Measurements from ENCODE around the gene MALL.
"Not testable (repeated sequence)": the region's sequence is repeated elsewhere in the genome, so short reads cannot be mapped to it uniquely, and the experiment has no call there.

Gene MALL

DNA sequence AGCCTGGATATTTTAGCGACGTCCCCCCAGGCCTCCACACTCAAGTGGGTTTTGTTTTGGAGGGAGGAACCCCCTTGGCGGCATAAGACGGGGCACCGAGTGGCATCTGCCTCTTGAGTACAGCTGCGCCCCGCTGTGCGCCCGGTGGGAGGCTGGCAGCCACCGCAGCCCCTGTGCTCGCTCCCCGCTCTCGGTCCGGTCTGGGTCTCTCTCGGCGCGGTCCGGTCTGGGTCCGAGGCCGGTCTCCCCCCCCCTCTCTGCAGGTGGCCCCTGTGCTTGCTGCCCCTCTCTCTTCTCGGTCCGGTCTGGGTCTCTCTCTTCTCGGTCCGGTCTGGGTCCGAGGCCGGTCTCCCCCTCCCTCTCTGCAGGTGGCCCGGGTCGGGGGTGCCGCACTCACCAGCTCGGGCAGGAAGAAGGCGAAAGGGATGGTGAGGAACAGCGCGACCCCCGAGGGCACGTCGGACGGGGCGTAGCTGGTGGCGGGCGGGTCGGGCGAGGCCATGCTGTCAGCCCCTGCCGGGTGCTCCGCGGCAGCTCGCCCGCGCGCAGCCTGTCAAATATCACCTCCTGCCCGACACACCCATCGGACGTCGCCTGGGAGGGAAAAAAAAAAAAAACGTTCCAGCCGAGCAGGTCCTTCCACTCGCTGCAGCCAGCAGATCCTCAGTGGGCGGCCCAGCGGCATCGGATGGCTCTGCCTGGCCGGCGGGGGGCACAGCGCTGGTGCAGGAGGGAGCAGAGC lies at the start of gene MALL:
TSS of gene MALL (minus strand) at position 532 of the 742 bp plus-strand sequence. CDS start at position 502, 30 bp downstream.
- no peak for DNase-seq (ENCODE audit: low read depth in 2 of 3, low spot score in 2 of 3)

DNA sequence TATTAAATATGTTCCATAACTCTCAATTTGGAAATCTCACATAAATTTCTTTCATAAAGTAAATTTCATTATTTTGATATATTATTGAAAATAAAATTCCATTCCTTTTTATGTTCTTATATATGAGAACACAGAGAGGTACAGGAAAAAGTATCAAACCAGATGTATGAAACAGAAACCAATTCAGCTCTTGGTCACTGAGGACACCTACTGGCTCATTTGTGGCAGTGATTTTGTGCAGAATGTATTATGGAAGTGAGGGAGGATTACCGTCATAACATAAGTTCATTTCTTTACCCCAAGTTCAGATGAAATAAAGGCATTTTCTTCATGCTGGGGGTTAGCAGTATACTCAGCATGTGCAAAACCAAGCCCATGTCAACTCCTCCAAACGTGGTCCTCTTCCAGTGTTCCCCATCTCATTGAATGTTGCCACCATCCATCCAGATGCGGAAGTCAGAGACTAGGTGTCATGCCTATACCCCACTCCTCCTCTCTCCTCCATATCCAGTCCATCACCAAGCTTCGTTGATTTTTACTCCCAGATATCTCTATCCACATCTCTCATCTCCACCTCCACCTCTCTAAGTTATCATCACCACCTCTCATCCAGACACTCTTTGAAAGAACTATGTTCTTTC lies 41.7 kb upstream of the MALL start:
- DNase-seq (ENCODE audit: low read depth in 2 of 3, low spot score in 2 of 3) = no peak

DNA sequence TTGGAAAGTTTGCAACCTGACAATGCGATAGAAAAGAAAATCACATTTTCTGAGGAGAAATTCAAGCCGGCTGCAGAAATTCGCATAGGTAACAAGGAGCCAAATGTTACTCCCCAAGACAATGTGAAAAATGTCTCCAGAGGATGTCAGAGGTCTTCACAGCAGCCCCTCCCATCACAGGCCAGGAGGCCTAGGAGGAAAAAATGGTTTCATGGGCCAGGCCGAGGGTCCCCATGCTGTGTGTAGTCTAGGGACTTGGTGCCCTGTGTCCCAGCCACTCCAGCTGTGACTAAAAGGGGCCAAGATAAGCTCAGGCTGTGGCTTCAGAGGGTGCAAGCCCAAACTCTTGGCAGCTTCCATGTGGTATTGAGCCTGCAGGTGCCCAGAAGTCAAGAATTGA lies 39.2 kb upstream of the MALL start:
- DNase-seq (ENCODE audit: low read depth in 2 of 3, low spot score in 2 of 3) = not testable (repeated sequence)

DNA sequence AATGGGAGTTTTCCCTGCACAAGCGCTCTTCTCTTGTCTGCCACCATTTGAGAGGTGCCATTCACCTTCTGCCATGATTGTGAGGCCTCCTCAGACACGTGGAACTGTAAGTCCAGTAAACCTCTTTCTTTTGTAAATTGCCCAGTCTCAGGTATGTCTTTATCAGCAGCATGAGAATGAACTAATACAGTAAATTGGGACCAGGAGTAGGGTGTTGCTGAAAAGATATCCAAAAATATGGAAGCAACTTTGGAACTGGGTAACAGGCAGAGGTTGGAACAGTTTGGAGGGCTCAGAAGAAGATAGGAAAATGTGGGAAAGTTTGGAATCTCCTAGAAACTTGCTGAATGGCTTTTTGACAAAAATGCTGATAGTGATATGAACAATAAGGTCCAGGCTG lies 38.6 kb upstream of the MALL start:
- DNase-seq (ENCODE audit: low read depth in 2 of 3, low spot score in 2 of 3) = not testable (repeated sequence)

DNA sequence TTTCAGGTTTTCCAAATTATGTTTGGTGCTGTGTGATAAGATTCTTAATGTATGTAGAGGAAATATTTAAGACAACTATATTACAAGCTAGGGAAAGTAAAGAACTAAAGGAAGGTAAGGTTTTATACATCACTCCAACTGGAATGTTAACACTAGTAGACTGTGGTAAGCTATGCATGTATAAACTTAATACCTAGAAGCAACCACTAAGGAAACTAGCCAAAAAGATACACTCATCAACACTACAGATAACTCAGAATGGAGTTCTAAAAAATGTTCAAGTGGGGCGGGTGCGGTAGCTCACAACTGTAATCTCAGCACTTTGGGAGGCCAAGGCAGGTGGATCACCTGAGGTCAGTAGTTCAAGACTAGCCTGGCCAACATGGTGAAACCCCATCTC lies 37.8 kb upstream of the MALL start:
- no peak for DNase-seq (ENCODE audit: low read depth in 2 of 3, low spot score in 2 of 3)

DNA sequence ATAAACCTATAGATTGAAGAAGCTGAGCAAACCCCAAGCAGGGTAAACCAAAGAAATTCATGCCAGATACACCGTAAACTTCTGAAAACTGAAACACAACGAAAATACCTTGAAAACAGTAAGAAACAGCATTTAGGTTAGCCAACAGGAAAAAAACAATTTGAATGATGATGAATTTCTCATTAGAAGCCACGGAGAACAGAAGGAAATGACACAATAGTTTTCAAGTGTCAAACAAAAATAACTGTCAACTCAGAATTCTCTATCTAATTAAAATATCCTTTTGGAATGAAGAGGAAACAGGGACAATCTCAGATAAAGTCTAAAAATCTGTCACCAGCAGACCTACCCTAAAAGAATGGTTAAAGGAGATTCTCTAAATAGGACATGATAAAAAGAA lies 37.3 kb upstream of the MALL start:
- DNase-seq (ENCODE audit: low read depth in 2 of 3, low spot score in 2 of 3) = no peak

DNA sequence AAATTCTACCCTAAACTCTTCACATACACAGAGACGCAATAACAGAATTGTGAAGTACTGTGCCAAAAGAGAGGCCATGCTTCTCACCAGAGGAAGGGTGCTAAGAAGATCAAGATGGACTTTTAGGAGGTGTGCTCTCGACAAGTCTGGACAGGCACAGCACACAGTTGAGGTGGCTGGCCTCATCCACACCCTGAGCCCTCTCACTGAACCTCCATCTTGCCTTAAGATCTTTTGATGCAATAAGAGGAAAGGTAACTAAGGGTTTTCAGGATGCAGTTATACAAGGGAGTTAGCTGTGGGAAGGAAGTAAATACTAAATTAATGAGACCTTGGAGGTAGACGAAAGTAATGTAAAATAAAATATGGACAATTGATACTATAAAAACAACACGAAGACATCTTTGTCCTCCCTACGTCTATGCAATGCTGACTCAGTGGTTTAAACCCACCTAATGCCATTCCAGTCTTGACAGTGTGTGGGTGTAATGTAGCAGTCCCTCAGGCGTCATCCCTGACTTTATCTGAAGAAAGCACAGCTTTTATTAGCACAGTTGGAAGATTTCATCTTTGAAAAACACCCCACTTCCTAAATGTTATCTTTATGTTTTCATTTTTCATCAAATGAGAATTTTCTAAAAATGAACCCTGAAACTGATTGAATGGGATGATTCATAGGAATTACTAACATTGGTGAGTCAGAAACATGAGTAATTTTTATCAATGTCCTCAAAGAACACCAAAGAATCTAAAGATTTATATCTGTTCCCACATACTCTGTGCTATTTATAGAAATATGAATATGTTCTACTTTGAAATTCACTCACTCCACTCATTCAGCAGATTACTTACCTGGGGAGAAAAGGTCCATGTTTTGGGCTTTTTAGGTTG lies 34.0 kb upstream of the MALL start:
- no peak for DNase-seq (ENCODE audit: low read depth in 2 of 3, low spot score in 2 of 3)

DNA sequence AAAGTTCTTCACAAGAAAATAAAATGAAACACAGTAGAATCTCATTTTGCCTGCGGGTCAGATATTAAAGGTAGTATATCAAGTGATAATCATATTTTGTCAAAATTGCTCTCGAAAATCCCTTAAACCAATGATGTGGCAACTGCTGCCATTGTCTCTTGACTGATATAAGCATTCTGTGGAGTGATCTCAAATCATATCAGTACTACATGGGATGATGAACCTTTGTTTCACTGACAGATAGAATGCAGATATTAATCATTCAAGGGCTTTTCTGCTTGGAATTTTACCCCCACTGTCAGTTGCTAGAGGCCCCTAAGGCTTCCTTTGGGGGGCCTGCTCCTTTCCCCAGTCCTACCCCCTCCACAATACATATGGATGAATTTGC lies 31.3 kb upstream of the MALL start:
- DNase-seq (ENCODE audit: low read depth in 2 of 3, low spot score in 2 of 3) = no peak

DNA sequence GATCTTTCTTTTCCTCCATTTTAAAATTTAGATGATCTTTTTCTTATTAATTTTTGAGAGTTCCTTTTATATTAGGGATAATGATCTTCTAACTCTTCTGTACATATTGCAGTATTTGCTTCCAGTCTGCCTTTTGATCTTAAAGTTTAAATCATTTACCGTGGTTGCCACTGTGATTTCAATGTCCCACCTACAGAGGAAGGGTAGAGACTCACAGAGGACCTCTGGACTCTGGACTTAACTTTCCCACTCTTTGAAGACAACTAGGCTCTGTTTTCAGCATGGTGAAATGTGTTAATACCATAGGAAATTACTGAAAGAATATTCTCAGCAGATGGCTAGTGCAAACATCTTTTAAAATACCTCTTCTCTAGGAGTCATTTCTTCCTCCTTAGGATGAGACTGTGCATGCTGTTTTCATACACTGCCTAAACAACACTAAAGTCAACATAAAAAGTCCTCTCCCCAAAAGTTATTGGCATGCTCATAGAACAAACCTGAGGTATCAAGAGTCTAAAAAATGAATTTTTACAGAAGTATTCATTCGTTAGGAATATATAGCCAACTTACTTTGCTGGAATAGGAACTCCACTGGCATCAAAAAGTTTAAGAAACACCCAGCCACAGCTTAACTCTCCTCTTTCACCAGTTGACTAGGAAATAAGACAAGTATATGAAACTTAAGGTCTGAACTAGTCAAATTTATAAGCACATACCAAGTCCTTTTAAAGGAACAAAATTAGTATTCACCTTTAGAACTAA lies 30.7 kb upstream of the MALL start:
- DNase-seq (ENCODE audit: low read depth in 2 of 3, low spot score in 2 of 3) = no peak

DNA sequence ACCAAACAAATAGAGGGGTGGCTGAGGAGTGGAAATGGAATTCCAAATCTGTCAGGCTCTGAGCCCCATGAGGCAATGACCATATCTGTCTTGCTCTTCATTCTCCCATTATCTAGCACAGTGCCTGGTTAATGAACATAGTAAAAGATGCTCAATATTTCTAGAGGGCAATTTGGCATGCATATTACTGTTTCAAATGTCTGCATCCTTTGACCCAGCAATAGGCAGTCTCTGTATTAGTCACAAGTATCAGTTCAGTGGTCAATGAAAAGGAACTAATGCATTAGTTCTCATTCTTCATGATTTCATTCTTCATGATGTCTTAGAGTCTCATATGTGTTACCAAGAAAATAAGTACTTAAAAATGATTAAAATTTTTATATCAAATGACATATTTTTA lies 28.4 kb upstream of the MALL start:
- no peak for DNase-seq (ENCODE audit: low read depth in 2 of 3, low spot score in 2 of 3)

DNA sequence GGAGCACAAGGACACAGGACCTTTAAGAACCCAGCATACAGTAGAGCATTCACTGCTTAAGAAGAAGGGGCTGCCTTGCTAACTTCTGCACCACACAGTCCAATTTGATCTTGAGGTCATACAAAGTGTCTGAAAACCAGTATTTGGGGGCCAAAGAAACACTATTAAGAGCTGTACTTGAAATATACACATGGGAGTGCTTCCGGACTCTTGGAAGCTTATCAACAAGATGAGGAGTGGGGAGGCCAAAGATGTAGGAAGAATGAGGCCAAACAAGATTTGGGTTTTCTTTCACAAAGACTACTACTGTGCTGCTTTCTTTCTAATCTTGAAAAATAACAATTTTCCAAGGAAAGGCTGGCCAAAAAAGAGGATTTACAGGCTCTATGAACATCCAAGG lies 24.8 kb upstream of the MALL start:
- DNase-seq (ENCODE audit: low read depth in 2 of 3, low spot score in 2 of 3) = no peak

DNA sequence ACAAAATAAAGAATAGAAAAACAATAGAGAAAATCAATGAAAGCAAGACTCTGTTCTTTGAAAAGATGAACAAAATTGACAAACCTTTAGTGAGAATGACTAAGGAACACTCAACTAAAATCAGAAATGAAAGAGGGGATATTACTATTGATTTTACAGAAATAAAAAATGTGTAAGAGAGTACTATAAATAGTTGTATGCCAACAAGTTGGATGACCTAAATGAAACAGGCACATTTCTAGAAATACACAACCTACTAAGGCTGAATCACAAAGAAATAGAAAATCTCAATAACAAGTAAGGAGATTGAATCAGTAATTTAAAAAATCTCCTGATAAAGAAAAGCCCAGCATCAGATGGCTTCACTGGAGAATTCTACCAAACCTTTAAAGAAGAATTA lies 18.4 kb upstream of the MALL start:
- DNase-seq (ENCODE audit: low read depth in 2 of 3, low spot score in 2 of 3) = no peak

DNA sequence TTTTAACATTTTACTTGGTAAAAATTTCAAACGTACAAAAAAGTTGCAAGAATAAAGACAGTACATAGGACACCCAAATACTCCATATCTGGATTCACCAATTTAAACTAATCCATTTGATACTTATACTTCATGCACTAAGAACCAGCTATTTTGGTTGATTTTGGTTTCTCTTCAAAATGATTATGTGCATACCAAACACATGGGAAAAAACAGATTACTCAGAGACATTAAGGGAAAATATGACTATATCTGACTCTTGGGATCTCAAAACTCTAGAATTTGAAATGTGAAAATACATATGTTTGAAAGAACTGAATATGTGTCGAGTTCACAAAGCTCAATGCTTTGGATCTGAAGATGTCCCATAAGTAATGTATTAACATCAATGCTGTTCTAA lies 15.5 kb upstream of the MALL start:
- DNase-seq (ENCODE audit: low read depth in 2 of 3, low spot score in 2 of 3) = no peak

DNA sequence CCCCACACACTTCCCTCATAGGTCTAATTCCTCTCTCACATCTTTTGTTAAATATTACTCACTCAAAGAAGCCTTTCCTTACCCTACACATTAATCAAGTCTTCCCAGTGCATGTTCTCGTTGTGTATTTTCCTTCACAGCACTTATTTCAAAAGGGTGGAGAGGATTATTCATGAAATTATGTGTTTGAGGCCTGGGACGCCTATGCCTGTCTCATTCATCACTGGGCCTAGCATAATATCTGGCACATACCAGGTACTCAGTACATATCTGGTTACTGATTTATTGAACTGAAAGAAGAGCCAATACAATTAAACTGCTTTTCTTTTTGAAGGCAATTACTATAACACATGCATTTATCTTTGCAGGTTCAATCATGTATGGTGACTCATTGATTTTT lies 15.1 kb upstream of the MALL start:
- no peak for DNase-seq (ENCODE audit: low read depth in 2 of 3, low spot score in 2 of 3)

DNA sequence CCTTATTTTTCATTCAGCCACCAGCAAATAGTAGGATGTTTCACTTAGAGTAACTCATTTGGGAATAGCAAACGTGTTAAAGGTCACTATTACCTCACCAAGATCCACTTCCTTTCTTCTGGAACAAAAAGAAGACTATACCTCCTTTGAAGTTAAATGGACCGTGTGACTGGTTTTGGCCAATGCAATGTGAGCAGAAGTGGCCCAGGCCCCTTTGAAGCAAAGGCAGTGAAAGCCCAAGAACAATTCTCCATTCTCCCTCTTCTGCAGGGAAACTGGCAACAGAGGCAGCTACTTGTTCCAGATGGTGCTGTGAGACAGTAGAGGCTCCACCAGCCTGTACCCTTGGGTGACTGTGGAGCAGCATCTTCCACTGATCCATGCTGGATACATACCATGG lies 11.3 kb upstream of the MALL start:
- no peak for DNase-seq (ENCODE audit: low read depth in 2 of 3, low spot score in 2 of 3)

DNA sequence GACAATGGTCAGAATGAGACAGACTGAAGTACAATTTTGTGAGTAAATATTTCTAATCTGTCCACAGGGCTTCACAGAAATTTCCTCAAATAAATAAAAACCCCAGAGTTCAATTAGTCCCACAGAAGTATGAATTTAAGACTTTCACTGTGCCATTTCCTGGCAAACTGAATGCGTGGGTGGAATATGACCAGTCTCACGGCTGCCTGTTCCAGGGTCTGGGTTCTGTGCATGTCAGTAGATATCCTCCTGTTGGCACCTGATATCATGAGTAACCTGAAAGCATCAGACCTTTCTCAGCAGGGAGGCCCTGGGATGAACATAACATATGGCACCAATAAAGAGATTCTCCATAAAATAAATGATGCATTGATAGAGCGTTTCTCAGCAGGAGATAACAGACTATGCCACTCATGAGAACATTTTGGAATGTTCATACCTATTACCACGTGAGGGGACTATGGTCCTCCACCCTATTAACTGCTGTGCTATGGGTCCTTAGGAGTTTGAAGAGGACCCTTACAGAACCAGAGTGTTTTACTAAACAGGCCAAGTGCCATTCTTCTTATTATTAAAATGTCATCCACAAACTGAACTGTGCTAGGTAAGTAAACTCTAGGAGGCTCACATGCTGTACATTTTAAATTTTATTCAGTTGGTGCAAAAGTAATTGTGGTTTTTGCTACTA lies 10.6 kb upstream of the MALL start:
- no peak for DNase-seq (ENCODE audit: low read depth in 2 of 3, low spot score in 2 of 3)

DNA sequence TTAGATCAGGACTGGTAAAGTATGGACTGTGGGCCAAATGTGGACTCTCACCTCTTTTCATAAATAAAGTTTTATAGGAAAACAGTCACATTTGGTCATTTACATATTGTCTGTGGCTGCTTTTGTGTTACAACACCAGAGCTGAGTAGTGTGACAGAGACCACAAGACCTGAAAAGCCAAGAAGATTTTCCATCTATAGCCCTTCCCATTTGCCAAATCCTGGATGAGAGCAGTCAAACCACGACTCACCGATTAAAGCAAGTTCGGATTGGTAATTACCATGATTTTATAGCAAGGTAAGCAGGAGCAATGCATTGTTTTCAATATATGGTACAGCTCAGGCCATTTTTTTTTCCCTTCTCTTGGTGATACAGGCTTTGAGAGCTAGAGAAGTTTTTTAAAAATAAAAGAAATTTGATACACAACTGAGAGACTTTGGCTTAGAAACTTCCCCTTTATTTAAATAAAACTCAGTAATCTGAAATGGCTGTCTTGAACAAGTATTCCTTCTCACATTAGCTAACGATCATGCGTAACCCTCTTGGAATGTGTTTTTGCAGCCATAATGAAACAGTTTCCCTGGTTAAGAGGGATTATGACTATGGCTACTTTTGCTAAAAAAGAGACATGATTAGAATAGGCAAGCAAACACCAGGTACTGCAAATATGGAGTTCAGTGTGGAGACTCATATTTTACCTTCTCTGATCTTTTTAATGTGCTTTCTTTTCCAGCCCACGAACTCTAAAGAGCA lies 9.5 kb upstream of the MALL start:
- DNase-seq (ENCODE audit: low read depth in 2 of 3, low spot score in 2 of 3) = no peak

DNA sequence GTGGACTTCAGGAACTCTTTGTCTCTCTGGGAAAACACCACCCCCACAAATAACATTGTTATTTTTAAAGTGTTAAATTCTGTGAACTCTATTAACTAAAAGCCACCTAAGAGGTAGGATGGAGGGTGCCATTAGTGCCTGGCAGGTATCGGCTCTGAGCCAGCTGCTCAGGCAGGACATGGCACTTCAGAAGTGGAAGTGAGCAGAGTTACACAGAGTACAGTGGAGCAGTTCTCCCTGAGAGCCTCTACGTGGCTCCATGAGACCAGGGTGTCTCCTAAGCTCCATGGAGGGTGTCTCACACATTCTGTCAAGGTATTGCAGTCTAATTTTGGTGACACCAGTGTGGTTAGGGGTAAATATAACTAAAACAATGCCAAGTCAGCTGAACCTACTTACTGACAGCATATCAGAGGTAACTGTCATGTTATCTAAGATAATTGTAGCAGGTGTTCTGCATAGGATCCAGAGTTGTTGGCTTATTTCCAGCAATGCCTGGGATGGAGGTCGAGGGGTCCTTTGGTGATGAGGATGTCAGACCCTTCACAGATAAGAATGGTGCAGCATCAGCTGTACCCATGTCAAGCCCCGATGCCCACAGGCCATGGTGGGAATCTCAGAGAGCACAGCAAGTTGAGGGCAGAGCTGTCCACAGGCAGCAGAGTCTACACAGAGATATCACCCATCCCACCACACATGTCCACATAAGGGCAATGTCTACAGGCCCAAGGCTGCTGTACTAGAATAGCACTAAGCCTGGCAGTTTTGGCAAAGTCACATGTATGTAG lies 8.6 kb upstream of the MALL start:
- DNase-seq (ENCODE audit: low read depth in 2 of 3, low spot score in 2 of 3) = no peak

DNA sequence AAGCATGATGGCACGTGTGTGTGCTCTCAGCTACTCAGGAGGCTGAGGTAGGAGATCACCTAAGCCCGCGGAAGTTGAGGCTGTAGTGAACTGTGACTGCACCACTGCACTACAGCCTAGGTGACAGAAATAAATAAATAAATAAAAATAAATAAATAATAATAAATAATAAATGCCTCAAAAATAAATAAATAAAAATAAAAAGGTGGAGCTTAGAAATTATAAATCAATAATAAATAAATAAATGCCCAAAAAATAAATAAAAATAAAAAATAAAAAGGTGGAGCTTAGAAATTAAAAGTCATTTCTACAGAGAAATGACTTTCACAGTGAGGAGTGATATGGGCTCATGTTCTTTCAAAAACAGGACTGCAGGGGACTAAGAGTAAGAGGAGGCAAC lies 6.0 kb upstream of the MALL start:
- no peak for DNase-seq (ENCODE audit: low read depth in 2 of 3, low spot score in 2 of 3)

DNA sequence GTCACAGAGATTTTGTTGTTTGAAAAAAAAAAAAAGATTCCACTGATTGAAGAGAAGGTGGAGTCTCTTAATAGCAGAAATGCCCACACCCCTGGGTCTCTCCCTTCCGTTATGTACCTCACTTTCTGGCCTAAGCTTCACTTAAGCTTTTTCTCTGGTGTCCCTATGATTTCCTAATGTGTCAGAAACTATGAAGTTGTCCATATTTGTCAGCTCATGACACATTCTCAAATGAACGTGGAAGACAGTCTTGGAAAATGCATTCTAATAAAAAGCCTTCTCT lies 5.4 kb upstream of the MALL start:
- no peak for DNase-seq (ENCODE audit: low read depth in 2 of 3, low spot score in 2 of 3)
